GM18873 (cell line): Measurements from ENCODE around the gene FLT1.

ENCODE experiments used
- ATAC-seq: cut with Tn5 transposase; IDR thresholded peaks from one replicate; pipeline ENCODE4 v1.9.1; 2021; ENCODE audit warnings: mild to moderate bottlenecking, moderate library complexity, moderate number of reproducible peaks; ENCODE audit not compliant: unreplicated experiment, low FRiP score

Gene FLT1

GRCh38 chr13:28353679-28354078 is 141.2 kb downstream of the FLT1 start:
- no peak for ATAC-seq

- ATAC-seq, result no peak
These were observed 144.8 kb downstream of the FLT1 start for GRCh38 chr13:28349907-28350654.

DNA sequence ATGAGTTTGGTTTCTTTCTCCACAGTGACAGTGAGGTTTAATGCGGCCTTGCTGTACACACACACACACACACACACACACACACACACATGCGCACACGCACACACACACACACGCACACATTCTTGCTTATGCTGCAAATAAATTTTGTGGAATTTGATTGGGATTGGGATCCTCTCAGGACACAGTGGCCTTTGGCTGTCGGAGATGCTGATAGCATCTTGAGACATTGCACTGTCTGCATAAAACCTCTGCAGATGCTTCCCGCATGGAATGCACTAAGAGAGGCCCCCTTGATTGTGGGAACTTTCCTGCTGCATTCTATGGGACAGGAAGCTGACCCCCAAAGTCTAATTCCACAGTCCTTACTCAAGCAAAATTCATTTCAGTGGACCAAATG is 145.6 kb downstream of the FLT1 start:
- ATAC-seq, result no peak

DNA sequence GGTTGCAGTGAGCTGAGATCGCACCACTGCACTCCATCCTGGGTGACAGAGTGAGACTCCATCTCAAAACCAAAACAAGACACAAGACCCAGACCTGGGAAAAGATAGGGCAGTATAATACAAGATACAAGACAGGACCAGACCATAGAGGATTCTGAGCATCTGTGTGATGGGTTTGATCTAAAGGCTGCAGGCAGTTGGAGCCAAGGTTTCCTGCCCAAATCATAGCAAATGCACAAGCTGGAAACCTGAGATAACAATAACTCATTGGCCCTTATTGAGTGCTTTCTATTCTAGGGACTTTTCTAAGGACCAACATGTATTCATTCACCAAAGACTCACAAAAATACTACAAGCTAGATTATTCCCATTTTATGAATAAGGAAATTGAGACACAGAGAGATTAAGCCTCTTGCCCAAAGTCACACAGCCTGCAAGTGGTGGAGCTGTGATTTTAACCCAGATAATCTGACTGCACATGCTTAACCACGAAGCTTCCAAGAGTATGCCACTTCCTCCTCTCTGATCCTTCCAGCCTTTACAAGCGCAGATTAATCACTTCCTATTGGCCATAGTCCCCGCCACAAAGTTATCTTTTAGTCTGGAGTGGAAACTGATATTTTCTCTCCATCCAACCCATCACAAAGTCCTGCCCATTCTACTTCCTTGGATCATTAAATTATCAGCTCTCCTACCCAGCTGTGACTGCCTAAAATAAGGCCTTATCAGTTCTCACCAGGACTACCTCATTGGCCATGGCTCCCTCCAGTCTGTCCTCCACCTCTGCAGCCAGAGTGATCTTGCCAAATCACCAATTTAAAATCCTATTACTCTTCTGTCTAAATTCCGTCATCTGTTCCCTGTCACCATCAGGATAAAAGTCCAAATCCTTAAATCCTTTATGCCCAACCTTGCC is 147.2 kb downstream of the FLT1 start:
- no peak for ATAC-seq

DNA sequence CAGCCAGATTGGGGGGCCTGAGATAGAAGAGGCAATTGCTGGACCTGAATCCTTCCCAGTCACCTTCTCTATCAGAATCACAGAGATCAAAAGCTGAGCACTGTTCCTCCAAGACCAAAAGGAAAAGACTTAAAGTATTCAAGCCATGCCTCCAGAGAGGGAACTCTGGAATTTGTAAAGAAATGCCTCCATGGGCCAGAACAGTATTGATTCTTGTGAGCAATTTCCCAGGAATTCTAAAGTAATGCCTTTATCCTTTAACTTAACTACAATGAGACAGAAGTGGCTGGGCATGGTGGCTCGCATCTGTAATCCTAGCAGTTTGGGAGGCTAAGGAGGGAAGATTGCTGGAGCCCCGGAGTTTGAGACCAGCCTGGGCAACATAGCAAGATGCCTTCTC is 148.8 kb downstream of the FLT1 start:
- no peak for ATAC-seq

DNA sequence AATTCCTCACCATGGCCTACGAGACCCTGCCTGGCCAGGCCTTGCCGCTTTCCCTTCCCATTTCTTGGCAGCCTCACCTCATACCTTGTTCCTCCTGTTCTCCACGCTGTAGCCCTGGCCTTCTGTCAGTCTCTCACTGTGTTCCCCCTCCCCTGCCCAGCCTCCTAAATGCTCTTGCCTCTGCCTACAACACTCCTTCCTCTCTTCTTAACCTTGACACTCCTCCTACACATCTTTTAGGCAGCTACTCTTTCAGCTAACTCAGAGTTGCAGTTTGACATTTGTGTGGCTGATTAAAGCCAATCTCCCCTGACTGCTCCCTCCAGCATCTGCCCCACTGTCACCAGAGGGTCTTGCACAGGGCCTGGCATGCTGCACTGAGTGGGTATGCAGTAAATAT is 150.8 kb downstream of the FLT1 start:
- no peak for ATAC-seq

DNA sequence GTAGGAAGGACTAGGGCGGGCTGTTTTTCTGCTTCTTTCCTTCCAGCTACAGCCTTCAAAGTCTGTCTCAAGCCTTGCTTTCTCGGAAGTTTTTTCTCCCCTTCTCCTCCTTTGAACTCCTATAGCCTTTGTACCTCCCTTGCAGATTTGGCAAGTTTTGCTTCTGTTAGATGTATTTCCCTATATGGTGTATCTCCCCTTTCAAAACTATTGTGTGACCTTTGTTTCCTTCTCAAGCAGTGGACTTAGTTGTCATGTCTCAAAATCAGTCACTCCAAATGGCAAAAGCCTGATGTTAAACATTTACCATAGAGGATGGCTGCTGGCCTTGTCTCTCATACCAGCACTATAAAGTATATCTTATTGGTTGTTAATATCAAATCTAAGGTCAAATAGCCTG is 152.7 kb downstream of the FLT1 start:
- no peak for ATAC-seq

DNA sequence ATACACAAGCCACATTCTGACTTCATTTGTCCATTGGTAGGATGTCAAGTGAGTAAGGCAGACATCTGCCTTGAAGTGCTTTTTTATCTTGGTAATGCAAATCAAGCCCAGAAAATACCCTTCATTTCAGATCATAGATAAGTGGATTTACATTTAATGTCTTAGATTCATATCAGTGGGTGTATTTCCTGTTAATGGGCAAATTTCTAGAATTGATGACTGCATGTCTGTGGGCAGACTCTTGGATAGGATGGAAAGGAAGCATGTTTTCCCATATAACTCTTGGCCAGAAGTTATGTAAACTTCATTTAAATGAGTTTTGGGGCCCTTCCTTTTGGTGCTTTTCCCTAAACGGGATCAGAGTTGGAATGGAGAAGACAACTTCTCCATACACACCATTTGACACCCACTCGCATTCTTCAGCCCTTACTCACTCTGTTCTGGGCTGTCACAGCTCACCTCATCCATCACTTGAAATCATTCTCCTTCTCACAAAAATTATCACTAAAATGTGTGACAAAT is 154.6 kb downstream of the FLT1 start:
- no peak for ATAC-seq

- ATAC-seq, result no peak
These were observed 155.5 kb downstream of the FLT1 start for GRCh38 chr13:28339419-28339818.

DNA sequence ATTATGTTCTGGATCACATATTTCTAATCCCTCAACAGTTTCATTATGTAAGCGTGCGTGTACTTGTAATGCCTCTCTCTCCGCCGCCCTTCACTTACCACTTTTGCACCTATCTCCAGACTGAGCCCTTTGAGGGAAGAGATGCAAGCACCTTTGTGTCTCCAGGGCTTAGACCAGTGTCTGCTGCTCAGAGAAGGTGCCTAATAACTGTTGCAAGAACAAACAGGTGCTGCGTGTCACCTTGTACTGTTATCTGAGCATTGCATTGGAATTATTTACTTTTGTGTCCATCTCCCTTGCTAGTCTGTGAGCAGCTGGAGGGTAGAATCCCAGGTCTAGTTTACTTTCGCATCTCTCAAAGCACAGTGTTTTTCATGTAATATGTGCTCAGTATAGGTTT is 156.2 kb downstream of the FLT1 start:
- no peak for ATAC-seq

DNA sequence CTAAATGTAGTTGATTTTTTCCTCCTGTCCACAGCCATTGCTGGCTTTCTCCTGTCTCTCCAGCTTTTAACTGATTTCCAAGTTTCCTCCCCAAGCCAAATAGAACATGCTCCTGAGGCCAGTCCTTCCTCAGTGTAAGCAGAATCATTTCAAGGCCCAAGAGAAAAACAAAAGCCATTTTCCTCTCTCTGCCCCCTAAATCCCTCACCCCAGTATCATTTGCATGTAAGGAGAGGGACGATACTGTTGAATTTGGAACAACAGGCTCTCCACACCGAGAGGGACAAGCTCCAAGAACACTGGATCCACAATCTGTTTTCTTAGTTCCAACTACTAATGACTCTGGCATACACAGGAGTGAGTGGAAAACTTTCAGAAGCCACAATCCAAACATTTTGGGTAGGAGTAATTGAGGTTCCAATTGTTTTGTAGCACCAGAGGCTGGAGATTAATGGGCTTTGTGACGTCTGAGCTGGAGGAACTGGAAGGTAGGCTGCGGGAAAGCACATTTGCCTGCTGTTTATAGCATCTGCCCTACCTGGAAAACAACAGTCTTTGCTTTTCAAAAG is 156.8 kb downstream of the FLT1 start:
- no peak for ATAC-seq

DNA sequence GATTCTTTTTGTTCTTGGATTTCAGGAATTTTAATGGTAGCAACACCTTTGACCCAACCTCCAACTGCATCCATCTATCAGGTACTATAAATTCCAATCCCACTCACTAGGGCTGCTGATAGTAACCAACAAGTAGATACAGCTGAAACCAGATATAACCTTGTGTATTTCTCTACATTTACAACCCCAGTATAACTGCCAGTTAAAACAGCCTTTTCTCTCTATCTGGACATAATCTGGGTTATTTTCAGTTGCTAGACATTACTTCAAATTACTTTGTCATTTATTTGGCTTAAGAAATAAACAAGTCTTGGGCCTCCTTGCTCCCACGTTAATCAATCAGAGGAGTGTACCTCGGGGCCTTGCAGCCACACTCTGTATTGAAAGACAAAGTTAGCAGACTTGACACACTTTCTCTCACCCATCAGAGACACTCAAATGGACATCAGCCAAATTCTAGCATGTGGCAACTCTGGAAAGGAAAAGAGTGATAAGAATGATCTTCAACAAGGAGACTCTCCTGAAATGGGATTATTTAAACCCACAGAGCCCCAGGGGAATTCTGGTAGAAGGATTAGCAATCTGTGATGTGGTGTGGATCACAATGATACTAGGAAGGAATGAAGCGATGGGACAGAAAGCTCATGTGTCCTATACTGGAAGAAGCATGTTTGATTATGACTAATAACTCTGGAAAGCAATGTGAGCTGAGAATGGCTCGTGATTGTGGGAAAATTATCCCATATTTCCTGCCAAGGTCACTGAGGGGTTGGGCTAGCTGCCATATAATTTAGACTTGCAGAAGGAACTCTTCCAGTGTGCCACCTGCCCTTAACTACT is 157.5 kb downstream of the FLT1 start:
- no peak for ATAC-seq

DNA sequence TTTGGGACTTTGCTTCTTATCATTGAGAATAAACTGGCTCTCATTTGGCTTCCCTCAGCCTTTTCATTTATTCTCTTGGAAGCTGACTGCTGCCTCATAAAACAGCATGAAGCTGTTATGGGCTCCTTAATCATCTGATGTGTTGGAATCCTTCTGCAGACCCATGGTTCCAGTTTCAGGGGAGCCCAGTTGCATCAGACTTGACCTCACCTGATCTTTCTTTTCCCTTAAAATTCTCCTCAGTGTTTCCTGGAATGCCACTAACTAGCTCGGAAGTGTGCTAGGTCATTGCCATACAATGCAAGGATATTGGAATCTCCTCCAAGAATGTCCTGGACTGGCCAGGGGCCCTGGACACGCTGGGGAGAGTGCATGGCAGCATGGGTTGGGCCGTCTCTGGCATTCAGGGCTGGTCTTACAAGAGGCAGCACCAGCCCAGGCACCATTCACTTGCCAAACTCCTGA is 158.7 kb downstream of the FLT1 start:
- ATAC-seq, result no peak

- no peak for ATAC-seq
These were observed 161.6 kb downstream of the FLT1 start for GRCh38 chr13:28333204-28333881.

DNA sequence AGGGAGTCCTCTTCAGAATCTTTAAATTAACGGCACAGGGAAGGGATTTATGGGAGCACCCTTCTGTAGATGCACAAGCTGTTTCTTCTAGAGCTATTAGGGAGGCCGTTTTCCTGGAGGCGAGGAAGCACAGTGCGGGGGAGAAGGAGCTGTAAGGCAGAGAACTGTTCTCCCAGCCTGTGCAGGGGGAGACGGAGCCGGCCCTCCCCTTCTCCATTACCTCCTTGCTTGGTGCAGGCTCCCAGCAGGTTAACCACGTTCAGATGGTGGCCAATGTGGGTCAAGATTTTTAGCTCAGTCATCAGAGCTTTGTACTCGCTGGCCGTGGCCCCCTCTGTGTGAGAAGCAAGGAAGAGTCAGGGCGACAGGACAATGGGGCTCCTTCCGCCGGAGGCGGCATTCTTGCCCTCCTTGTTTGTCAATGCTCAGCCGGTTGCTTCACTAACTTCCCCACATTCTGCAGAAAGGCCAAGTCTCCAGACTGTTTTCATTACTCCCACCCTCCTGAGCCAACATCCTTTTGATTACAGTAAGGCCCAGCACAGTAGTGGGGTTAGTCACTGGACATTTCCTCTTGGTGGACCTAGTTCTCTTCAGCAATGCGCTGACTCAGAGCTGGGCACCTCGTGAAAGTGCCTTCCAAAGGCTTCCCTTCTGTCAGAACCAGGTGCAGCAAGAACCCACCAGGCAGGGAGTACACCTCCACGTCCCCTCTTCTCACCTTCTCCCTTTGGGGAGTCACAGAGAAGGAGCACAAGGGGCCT is 165.4 kb downstream of the FLT1 start:
- no peak for ATAC-seq

DNA sequence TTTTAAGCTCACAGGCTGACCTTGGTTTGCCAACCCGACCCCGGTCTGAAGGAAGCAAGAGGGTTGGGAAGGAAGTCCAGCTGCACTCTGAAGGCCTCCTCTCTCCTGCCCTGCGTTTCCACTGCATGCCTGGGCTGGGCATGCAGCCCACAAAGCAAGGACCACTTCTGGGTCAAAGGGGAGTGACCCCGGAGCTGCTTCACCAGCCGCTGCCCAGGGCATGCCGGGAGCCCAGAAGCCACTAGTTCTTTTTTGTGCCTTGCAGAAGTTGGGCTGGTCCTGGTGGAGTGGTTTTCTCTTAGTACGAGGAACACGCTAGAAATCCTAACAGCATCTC is 166.7 kb downstream of the FLT1 start:
- no peak for ATAC-seq

- ATAC-seq, result no peak
These were observed 167.3 kb downstream of the FLT1 start for GRCh38 chr13:28327373-28328270.

DNA sequence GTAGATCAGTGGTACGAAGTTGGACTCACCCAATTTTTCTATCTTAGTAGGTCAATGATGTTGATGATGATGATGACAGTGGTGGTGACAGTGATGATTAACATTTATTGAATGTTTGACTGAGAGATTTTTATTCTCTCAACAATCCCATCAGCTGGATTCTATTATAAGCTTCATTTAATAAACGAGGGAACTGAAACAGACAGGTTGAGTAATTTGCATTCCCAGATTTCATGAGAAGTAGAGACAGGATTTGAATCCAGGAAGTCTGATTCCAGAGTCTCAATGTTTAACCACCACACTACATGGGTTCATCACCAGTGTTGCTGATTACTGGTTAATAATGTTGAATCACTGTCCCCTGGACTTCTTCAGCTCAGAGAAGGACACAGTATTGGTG is 168.9 kb downstream of the FLT1 start:
- ATAC-seq, result no peak
